RWPE1 (cell line): ENCODE results near the gene PROC.

ENCODE experiments used
- CTCF ChIA-PET: fragments of 350-600 bp; sonication (Branson Sonifier 250); formaldehyde crosslinking; extraction: SDS; loops from one replicate; lab custom pipeline; 2021; lab: Yijun Ruan, JAX
- POLR2A ChIA-PET: fragments of 400-600 bp; formaldehyde crosslinking; extraction: SDS; loops from one replicate; lab custom pipeline; 2020; ENCODE audit warnings: antibody characterized with exemption; ENCODE audit not compliant: low non-redundant PET; lab: Yijun Ruan, JAX
- DNase-seq: peaks from one replicate; pipeline ENCODE4 v3.0.0; 2012; ENCODE audit warnings: low spot score
- H3K27ac ChIP-seq: fragments of 450-650 bp; 2 replicates; pipeline ENCODE4 v1.5.1; 2017
- CTCF ChIP-seq: fragments of 450-650 bp; conservative IDR thresholded peaks from 2 replicates; pipeline ENCODE4 v1.5.1; 2017; ENCODE audit warnings: low read depth, mild to moderate bottlenecking

PROC gene

GRCh38 chr2:127418300-127419111, at the start of gene PROC:
Gene PROC (plus strand): TSS chr2:127418427. CDS start chr2:127419943, 1,516 bp downstream.
- H3K27ac ChIP-seq = peak within 1 kb of the TSS; percentile 89
- DNase-seq = no peak
- ChIA-PET POLR2A (no interaction called here), CTCF (no interaction called here)
- no peak for TF ChIP-seq CTCF

GRCh38 chr2:127370010-127370409, 48.2 kb upstream of the PROC start:
- DNase-seq = no peak
- POLR2A ChIA-PET = no interaction called here
- CTCF ChIA-PET = no interaction called here
- no peak for TF ChIP-seq CTCF
- 0 out of 2 replicates have a peak overlapping the region, but pooled peaks have one; percentile 31 for H3K27ac ChIP-seq

- H3K27ac ChIP-seq = no peak overlapping the region
- no peak for DNase-seq
- TF ChIP-seq CTCF = no peak
- CTCF ChIA-PET = interaction anchor here (0.6 to 0.7 kb wide), 4 partner anchors 8 to 77 kb away, joined by 3 to 5 read pairs (median 3); no protein-coding TSS in a partner anchor
- POLR2A ChIA-PET = interaction anchor here (0.6 kb wide), 1 partner anchor 62 kb away, joined by 3 read pairs; no protein-coding TSS in a partner anchor
Measured at GRCh38 chr2:127371037-127371436, 47.2 kb upstream of the PROC start.

GRCh38 chr2:127373362-127374083, 44.7 kb upstream of the PROC start:
- POLR2A ChIA-PET = no interaction called here
- no peak for TF ChIP-seq CTCF

GRCh38 chr2:127376257-127376656, 42.0 kb upstream of the PROC start:
- TF ChIP-seq CTCF = no peak
- no peak for DNase-seq
- ChIA-PET CTCF (no interaction called here), POLR2A (no interaction called here)
- no peak overlapping the region for H3K27ac ChIP-seq

More at GRCh38 chr2:127373362-127374083, 44.7 kb upstream of the PROC start:
- DNase-seq = no peak
- no peak overlapping the region for H3K27ac ChIP-seq
- CTCF ChIA-PET = no interaction called here

- DNase-seq = no peak
- no peak for TF ChIP-seq CTCF
- no peak overlapping the region for H3K27ac ChIP-seq
- ChIA-PET CTCF (no interaction called here), POLR2A (no interaction called here)
Measured at GRCh38 chr2:127377262-127377661, 41.0 kb upstream of the PROC start.
